OCI-M2 (cell line): ENCODE results near the gene ZYX.
"Not testable (repeated sequence)": the region's sequence is repeated elsewhere in the genome, so short reads cannot be mapped to it uniquely, and the experiment has no call there.

Source experiments
- DNase-seq: peaks from one replicate; lab custom pipeline; 2025; ENCODE audit not compliant: unreplicated experiment; lab: John Stamatoyannopoulos, UW

The ZYX gene

GRCh38 chr7:143396625-143397556 lies 15.7 kb downstream of the ZYX start:
- DNase-seq: no peak

GRCh38 chr7:143397710-143398530 lies 16.8 kb downstream of the ZYX start:
- DNase-seq: no peak

- no peak for DNase-seq
Measured at GRCh38 chr7:143398616-143399015, 17.5 kb downstream of the ZYX start.

- DNase-seq: no peak
Measured at GRCh38 chr7:143399151-143399550, 18.0 kb downstream of the ZYX start.

GRCh38 chr7:143399642-143400041 lies 18.5 kb downstream of the ZYX start:
- DNase-seq: no peak

- no peak for DNase-seq
Measured at GRCh38 chr7:143401265-143401664, 20.1 kb downstream of the ZYX start.

DNA sequence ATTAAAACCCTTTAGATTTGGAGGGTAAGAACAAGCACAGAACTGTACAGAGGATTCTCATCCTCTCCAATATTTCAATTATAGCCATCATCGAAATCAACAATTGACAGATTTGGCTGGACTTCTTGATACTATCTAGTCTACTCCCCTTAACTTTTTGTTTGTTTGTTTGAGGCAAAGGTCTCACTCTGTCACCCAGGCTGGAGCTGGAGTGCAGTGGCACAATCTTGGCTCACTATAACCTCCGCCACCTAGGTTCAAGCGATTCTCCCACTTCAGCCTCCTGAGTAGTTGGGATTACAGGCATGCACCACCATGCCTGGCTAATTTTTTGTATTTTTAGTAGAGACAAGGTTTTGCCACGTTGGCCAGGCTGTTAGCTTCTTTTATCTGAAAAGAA lies 21.1 kb downstream of the ZYX start:
- not testable (repeated sequence) for DNase-seq

DNA sequence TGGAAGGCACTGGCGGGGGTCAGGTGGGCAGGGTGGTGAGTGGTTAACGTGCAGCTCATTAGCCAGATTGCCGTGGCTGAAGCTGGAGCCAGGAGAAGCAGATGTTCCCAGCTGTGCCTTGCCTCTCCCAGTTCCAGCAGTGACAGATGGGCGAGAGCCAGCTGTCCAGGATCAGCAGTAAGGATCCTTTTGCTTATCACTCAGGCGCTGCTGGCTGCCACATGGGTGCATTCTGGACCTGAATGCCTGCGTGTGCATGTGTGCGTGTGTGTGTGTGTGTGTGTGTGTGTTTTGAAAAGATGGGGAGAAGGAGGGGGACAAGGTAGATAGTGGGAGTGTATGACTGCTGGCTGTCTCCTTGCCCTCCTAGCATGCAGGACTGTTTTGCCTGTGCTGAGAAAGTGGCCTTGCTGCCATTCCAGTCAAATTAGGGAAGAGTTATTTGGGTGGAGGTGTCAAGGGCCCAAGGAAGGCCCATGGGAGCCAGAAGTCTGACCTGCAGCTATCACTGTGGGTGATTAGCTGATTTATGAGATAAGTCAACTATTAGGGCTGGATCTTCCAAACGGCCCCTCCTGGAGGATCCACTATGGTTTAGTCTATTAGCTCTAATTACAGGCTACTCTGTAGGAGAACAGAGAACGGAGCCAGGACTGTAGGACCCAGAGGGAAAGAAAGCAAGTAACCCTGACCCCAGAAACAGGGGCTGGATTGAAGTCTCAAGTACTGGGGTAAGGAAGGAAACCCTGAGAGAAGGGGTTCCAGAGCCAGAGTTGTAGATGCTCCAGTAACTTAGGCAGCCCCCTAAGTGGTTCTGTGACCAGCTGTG lies 24.2 kb downstream of the ZYX start:
- no peak for DNase-seq

DNA sequence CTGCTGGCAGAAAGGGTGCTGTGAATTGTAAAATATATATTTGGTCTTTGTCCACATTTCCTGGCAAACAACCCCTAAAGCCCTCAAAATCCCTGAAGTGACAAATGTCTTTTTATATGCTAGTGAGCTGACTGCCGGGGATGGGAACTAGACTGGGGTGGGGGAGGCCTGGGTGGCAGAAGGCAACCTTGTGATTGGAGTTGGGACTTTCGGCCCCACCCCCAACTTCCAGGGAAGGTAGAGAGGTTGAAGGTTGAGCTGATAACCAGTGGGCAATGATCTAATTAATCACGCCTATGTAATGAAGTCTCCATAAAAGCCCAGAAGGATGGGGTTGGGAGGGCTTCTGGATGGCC lies 24.8 kb downstream of the ZYX start:
- DNase-seq: no peak

- DNase-seq: no peak
Measured at GRCh38 chr7:143407287-143408251, 26.4 kb downstream of the ZYX start.

- no peak for DNase-seq
Measured at GRCh38 chr7:143408252-143408685, 27.1 kb downstream of the ZYX start.

GRCh38 chr7:143408686-143409561 lies 27.8 kb downstream of the ZYX start, which contains the start of gene EPHA1:
Gene EPHA1, minus strand, starts transcription at chr7:143408856. Its CDS starts 51 bp downstream, at chr7:143408805.
- DNase-seq: no peak

- no peak for DNase-seq
Measured at GRCh38 chr7:143410521-143411004, 29.4 kb downstream of the ZYX start.

DNA sequence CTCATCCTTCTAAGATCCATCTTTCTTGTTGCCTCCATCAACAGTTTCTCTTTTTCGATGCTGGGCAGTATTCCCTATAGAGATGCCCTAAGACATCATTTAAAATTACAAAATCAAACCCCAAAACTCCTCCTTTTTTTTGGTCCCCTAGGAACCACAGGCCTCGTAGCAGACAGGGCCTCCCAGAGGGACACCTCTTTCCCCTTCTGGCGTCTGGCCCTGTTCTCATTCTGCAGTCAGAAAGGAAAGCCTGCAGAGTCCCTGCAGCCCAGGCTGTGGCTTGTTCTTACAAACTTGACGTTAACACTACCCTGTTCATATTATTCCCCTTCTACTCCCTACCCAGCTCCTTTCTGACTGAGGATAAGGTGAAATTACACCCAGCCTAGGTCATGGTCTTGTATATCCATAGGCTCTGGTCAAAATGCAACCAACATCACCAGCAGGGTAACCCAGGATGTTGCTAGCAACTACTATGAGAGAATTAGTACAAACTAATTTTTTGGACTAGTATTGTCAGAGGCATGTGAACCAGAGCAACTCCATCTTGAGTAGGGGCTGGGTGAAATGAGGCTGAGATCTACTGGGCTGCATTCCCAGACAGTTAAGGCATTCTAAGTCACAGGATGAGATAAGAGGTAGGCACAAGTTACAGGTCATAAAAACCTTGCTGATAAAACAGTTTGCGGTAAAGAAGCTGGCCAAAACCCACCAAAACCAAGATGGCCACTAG lies 31.0 kb downstream of the ZYX start:
- no peak for DNase-seq

- DNase-seq: no peak
Measured at GRCh38 chr7:143413123-143413522, 32.0 kb downstream of the ZYX start.

DNA sequence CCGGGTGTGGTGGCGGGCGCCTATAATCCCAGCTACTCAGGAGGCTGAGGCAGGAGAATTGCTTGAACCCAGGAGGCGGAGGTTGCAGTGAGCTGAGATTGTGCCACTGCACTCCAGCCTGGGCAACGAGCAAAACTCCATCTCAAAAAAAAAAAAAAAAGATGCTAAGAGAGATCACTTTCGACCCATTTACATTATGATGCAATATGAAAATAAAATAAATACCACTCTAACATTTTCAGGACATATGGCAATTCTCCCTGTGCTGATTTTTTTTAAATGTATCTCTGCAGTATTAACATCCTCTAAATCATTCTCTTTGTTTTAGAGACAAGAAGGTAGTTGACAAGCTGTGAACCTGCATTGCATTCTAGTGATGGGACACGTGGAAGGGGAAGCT lies 34.1 kb downstream of the ZYX start:
- not testable (repeated sequence) for DNase-seq

GRCh38 chr7:143415742-143416397 lies 34.7 kb downstream of the ZYX start:
- no peak for DNase-seq
